NCI-H1436 treated with DMSO at 0.1 percent for 48 hours (cell line): ENCODE data around the gene FBXW7.
"Not testable (repeated sequence)": the region's sequence is repeated elsewhere in the genome, so short reads cannot be mapped to it uniquely, and the experiment has no call there.

ENCODE experiments used
- DNase-seq: peaks from one replicate; lab custom pipeline; 2025; lab: John Stamatoyannopoulos, UW

FBXW7 gene

DNA sequence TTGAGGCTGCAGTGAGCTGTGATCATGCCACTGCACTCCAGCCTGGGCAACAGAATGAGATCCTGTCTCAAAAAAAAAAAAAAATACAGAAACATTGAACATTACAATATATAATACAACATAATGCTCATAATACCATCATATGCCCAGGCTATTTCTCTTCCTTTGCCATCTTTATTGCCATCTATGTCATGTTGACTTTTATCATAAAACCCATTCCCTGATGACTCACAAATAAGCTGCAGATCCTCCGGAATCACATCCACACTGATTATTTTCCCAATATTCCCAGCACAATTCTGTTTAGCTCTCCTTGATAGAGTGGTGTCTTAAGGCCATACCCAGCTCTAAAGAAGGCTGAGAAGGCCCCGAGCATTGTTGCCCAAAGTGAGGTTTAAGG lies 9.2 kb upstream of the FBXW7 start:
- no peak for DNase-seq

DNA sequence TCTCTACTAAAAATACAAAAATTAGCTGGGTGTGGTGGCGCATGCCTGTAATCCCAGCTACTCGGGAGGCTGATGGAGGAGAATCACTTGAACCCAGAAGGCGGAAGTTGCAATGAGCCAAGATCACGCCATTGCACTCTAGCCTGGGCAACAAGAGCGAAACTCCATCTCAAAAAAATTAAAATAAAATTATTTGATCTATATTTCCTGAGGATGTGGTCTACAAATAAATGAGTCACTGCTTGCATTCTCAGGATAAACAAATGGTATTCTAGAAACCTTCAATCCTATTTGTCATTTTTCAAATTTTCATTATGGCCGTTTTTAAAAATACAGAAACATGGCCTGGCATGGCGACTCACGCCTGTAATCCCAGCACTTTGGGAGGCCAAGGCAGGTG lies 8.6 kb upstream of the FBXW7 start:
- DNase-seq: not testable (repeated sequence)

DNA sequence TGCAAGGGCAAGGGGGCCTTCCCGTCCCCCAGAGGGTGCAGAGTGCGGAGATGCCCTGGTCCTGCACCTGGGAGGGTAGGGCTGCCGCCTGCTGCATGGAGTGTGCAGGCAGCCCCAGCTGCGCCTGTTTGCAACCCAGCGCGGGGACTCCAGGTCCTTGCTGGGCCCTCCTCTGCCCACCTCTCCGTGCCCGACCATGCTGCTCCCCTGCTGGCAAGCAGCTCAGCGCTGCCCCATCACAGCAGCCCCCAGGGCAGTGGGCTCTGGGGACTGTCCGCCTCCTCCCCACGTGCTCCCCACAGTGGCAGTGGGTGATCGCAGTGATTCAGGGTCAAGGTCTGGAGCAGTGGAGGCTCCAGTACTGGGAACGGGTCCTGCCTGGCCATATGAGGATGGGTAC lies 5.0 kb upstream of the FBXW7 start:
- DNase-seq: no peak

DNA sequence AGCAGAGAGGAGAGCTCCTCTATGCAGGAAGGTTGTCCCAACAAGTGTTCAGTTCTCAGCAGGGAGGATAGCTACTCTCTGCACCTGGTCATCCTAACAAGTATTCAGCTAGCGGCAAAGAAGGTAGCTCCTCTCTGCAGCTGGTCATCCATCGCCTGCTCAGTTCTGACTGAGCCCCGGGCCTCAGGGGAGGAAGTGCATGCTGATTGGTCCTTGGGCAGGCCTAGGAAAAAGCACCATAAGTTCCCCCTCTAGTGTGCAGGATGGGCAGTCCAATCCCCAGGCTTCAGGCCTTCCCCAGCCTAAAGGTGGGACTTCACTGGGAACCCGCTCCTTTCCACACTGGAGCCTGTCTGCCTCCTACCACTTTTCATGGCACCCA lies 4.4 kb upstream of the FBXW7 start:
- no peak for DNase-seq

DNA sequence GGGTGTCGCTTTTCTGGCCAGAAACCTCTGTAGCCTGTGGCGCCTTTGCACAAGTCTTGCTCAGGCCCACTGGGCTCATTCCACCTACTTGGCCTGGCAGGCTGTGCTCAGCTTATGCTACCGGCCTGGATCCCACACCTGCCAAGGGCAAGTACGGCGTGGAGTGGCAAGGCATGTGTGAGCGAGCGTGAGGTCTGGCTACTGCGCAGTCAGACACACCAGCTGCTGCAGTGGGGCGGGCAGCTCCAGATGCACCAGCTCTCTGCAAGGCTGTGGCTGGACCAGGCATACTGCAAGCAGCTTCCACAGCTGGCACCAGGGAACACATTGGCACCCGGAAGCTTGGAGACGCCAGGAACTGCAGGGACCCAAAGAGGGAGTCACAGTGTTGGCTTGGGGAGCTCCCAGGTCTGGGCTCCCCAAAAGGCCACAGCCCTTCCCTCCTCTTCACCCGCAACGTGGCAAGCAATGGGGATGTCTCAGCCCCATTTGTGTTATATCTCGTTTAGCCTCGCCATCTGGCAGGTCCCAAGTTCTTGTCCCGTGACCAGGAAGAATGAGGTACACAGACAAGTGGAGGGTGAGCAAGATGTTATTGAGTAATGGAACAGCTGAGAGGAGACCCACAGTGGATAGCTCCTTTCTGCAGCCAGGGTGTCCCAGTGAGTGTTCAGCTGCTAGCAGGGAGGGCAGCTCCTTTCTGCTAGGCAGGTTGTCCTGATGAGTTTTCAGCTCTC lies 3.8 kb upstream of the FBXW7 start:
- no peak for DNase-seq

DNA sequence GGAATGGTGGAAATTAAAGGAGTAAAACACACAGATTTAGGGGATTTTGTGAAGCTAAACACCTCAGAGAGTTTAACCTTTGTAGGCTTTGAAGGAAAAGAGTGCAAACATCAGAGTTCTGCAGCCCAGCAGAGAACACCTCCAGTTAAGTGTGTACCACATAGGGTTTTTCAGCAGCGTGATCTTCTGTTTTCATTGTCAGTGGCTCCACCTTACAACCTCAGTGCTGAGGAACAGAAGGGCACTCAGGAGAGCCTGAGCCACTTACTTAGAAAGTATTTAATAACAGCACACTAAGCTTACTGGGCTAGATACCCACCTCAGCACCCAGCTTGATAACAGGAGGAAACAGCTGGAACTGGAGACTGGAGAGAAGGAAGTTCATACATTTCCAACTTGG lies 2.0 kb upstream of the FBXW7 start:
- no peak for DNase-seq

GRCh38 chr4:152536545-152537182 lies 772 bp upstream of the FBXW7 start:
- DNase-seq: no peak

GRCh38 chr4:152535360-152535902 lies 461 bp downstream of the FBXW7 start:
- DNase-seq: no peak

GRCh38 chr4:152534541-152535359 lies 1.1 kb downstream of the FBXW7 start:
- no peak for DNase-seq

- no peak for DNase-seq
These were observed 4.4 kb downstream of the FBXW7 start for GRCh38 chr4:152531479-152531878.

DNA sequence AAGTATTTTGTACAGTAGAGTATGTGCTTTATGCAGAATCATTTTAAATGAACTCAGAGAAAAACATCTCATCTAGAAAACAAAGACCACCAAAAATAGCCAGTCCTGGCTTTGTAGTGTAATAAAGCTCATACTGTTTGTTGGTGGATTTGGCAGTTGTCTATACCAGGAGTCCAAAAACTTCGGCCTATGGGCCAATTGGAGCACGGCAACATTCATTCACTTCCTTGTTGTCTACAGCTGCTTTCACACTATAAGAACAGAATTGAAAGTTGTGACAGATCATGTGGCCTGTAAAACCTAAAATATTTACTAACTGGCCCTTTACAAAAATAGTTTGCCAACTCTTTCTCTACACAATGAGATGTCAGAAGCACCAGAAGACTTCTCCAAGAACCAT lies 5.3 kb downstream of the FBXW7 start:
- no peak for DNase-seq

DNA sequence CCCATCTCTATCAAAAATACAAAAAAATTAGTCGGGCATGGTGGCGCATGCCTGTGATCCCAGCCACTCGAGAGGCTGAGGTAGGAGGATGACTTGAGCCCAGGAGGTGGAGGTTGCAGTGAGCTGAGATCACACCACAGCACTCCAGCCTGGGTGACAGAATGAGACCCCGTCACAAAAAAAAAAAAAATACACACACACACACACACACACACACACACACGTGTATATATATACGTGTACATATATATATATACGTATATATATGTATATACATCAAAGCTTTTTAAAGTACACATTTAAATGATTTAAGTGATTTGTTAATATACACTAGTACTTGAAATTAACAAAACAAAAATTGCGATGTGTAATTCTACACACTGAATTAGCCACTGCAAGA lies 6.0 kb downstream of the FBXW7 start:
- no peak for DNase-seq

DNA sequence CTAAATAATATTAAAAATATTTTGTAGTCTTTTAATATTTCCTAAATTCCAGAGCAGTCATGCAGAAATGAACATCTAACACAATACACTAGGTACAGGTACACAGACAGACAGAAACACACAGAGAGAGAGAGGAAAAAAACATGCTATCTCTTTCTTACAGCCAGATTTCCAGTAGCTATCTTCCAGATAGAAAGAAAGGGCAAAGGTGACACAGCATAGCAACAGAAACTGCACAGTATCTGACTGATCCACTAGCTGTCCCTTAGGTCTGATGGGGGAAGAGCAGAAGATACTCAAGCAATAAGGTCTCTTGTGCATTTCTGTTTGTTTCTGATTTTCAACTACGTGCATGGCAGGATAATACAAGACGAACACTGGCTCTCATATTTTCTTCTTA lies 7.8 kb downstream of the FBXW7 start:
- DNase-seq: no peak

GRCh38 chr4:152525878-152526277 lies 10.0 kb downstream of the FBXW7 start:
- no peak for DNase-seq

DNA sequence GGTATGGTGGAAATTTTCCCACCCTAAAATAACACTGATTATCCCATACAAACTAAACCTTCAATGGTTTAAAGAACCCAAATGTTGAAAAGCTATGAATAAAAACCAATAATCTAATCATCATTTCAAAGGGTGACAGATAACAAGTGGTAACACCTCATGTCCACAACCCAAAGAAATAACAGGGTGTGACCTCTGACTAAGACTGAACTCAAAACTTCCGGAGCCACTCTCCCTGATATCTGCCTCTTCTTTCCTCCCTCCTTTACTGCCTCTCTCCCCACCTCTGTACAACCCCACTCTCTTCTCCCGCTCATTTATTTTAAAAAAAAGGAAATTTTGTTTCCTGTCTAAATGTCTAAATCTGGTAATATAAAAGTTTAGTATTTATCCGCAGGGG lies 11.5 kb downstream of the FBXW7 start:
- DNase-seq: no peak

DNA sequence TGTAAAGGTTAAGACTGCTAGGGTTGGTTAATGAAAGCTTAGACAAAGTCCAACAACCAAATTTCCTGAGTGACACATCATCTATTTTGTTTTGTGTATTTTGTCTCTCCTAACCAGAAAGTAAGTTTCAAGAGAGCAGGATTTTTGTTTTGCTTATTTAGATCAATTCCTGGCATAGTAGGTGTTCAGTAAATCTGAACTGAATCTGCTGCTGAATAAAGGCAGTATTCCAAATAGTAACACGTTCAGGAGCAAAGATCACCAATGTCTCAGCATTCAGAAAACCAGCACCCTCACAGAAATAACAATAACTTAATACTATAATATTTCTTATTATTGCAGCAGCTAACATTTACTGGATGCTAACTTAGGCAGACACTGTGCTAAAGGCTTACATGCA lies 12.2 kb downstream of the FBXW7 start:
- DNase-seq: no peak

- DNase-seq: no peak
These were observed 13.1 kb downstream of the FBXW7 start for GRCh38 chr4:152522754-152523153.

GRCh38 chr4:152522245-152522644 lies 13.6 kb downstream of the FBXW7 start:
- no peak for DNase-seq

DNA sequence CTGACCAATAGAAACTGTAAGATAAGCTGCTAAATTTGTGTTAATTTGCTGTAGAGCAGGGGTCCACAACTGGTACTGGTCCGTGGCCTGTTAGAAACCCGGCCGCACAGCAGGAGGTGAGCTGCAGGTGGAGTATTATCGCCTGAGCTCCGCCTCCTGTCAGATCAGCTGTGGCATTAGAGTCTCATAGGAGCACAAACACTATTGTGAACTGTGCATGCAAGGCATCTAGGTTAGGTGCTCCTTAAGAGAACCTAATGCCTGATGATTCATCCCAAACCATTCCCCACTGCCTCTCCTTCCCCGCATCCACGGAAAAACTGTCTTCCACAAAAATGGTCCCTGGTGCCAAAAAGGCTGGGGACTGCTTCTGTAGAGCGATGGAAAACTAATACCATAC lies 19.7 kb downstream of the FBXW7 start:
- no peak for DNase-seq

GRCh38 chr4:152515678-152516077 lies 20.2 kb downstream of the FBXW7 start:
- no peak for DNase-seq

GRCh38 chr4:152514356-152514755 lies 21.5 kb downstream of the FBXW7 start:
- DNase-seq: no peak

GRCh38 chr4:152513078-152513477 lies 22.8 kb downstream of the FBXW7 start:
- DNase-seq: no peak

DNA sequence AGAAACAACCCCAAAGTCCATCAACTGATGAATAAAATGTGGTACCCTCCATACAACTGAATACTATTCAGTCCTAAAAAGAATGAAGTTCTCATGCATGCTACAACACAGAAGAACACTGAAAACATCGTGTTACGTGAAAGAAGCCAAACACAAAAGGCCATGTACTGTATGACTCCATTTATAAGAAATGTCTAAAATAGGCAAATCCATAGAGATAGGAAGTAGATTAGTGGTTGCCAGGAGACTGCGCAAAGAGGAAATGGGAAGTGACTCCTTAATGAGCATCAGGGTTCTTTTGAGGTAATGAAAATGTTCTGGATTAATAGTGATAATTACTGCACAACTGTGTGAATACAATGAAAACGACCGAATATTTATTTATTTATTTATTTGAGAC lies 23.4 kb downstream of the FBXW7 start:
- no peak for DNase-seq
